Endothelial cell of coronary artery (primary cell): ENCODE measurements around the gene MPV17L. TPM values are rescaled to one million over a fixed set of nuclear protein-coding genes. Genes with fewer than 3 reads are reported as not detected.

ENCODE experiments used
- total RNA-seq: library from RNA; depleted of rRNA; stranded (reverse); fragments of >200 nt; gene quantifications from 2 replicates; pipeline ENCODE4 v1.2.3, GENCODE V29; 2014

Gene MPV17L
- total RNA-seq, result 0.09 and 0.18 TPM in 2 replicates

DNA sequence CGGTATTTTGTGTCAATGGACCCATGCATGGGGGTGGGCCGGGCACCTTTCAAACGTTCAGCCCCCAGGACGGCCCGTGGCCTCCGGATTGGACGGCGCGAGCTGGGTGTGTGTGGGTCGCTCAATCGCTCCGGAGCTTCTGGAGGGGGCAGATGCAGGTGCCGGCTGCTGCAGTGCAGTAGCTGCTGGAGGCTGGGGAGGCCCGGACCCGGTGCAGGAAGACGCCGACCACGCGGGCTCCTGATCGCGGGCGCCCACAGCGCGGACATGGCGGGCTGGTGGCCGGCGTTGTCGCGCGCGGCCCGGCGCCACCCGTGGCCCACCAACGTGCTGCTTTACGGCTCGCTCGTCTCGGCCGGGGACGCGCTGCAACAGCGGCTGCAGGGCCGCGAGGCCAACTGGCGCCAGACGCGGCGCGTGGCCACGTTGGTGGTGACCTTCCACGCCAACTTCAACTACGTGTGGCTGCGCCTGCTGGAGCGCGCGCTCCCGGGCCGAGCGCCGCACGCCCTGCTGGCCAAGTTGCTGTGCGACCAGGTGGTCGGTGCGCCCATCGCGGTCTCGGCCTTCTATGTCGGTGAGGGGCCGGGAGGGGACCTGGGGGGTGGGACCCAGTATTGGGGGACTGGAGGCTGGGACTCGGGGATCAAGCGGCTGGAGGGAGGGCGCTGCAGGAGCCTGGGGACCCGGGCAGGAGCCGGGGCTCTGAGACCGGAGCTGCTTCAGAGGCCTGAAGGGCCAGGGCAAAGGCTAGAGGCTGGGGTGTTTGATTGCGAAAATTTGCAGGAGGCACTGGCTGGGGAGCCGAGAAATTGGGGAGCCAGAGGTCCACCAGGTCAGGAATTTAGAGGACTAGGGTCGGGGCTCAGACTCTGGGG is at the start of gene MPV17L:
Gene MPV17L (plus strand): TSS at position 124 of the 878 bp plus-strand sequence. CDS start 144 bp downstream, at position 268.

DNA sequence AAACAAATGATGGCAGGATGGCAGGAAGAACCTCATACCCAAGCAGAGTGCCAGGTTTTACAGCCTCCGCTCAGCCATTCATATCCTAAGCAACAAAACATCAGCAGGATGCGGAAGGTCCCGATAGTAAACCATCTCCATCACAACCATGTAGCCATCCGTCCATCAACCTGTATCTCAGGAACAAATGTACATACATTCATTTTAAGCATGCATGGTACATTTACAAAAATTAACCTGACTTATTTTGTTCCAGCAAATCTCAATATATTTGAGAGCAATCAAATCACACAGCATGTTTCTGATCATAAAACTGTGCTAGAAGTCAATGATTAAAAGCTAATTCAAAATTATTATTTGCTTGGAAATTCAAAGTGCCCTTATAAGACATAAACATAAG is 17.4 kb upstream of the MPV17L start, which contains the start of gene NPIPA5:
Gene NPIPA5 (minus strand): TSS at position 101 of the 400 bp plus-strand sequence. CDS start 0 bp downstream, at position 101.

DNA sequence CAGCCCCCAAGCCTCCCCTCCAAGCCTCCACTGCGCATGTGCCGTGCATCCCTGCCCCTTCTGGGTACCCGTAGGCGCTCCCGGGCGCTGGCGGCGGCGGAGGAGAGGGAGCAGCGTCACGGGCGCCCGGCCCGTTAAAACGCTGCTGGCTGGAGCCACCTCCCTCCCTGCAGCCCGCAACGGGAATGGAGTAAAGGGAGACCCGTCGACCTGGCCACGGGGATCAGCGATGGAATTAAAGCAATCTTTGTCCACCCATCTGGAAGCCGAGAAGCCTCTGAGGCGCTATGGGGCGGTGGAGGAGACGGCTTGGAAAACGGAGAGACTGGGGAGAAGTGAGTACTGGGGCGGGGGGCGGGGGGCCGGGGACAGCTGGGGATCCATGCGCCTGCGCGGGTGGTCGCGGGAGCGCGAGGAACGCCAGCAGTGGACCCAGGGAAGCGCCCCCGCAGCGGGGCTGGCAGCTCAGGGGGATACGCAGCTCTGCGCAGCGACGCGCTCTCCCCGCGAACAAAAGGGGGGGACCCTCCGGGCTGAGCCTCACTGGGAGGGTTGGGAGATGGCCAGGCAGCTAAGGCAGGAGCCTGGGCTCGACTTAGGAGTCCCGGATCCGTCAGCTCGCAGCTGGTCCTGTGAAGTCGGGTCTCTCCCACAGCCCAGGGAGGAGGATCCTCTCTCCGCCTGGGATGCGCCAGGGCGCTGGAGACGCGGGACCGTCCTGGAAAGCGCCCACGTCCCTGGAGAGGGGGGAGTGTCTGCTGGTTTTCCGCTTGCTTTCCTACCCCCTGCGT is 39.1 kb downstream of the MPV17L start, which contains the start of gene BMERB1:
Gene BMERB1 (plus strand): TSS at position 164 of the 791 bp plus-strand sequence. CDS start 66 bp downstream, at position 230.

Other genes starting within 250 kb of the MPV17L start
- gene NPIPA5, start 17.5 kb upstream of the MPV17L start, total RNA-seq, result 0.63 TPM in 1 of 2 replicates, not detected in the other
- 15.8 and 22.0 TPM in 2 replicates for gene BMERB1, start 38.8 kb downstream of the MPV17L start, total RNA-seq
- gene MARF1, start 247.4 kb downstream of the MPV17L start, total RNA-seq, result 12.0 and 13.5 TPM in 2 replicates